HG03342 (cell line): ENCODE measurements around the gene STIMATE.

ENCODE experiments used
- ATAC-seq: cut with Tn5 transposase; IDR thresholded peaks from one replicate; pipeline ENCODE4 v1.9.1; 2021; ENCODE audit warnings: mild to moderate bottlenecking, moderate library complexity; ENCODE audit not compliant: unreplicated experiment

STIMATE gene

GRCh38 chr3:52824037-52824436 lies 73.3 kb downstream of the STIMATE start:
- ATAC-seq = no peak

DNA sequence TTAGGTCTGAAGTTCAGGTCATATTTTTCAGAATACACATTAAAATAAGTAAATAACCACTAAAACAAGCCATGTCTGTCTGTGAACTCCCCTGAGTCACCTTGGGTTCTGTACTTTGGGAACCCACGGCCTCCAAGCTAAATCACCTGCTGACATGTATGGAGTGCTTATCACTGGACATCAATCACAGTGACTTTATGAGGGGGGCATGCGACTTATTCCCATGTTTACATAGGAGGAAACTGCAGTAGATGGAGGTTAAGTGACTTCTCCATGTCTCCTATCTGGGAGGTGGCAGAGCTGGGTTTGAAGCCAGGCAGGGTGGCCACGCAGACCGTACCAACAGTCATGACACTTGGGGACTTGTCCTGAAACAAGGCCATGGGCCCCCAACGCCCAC lies 75.0 kb downstream of the STIMATE start:
- ATAC-seq = no peak

DNA sequence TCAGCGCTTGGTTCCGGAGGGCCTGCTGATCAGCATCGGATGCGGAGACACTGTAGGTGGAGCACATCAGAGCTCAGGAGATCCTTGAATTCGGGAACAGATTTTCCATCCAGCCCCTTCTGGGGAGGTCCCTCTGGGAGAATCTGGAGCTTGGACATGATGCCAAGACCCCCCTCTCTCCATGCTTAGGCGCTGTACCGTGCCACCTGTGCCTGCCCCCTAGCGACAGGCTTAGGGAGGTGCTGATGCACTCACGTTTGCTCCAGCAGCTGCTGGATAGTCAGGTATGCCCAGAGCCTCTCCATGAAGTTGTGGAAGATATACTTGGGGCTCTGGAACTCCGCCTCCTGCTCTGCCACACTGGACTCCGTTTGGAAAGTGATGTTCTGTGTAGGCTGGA lies 76.6 kb downstream of the STIMATE start:
- no peak for ATAC-seq

DNA sequence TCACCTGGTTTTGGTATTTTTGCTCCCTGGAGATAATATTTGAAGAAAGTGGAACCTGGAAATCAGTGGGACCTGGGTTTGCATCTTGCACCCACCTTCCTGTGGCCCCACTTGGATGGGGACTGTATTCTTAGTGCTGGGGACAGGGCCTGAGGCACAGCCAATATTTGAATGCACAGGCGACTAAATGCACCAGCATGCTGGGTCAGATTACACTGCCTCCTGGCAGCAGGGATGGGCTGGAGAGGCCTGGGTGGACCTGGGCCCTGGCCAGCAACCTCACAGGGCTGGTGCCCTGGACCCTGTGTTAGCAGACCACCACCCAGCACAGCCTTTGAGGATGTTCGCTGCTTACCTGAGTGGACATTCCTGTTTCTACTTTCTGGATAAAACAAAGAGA lies 77.4 kb downstream of the STIMATE start:
- ATAC-seq = no peak

GRCh38 chr3:52817860-52818259 lies 79.5 kb downstream of the STIMATE start:
- no peak for ATAC-seq

DNA sequence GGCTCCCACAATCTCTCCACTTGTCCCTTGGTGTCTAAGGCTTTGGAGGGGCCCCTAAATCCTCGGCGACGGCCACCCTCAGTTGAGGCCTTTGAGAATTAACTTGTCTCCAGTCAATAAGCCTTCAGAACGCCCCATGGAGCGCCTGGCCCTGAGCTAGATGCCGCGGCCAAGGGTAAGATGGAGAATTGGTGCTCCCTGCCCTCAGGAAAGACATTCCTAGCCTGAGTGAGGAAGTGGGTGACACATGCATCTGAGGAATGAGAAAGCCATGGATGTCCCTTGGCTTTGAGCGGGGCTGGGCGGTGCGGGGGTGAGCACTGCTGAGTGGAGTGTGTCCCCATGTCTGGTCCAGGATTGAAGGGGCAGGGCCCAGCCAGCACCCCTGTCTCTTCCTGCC lies 80.1 kb downstream of the STIMATE start:
- ATAC-seq = no peak

DNA sequence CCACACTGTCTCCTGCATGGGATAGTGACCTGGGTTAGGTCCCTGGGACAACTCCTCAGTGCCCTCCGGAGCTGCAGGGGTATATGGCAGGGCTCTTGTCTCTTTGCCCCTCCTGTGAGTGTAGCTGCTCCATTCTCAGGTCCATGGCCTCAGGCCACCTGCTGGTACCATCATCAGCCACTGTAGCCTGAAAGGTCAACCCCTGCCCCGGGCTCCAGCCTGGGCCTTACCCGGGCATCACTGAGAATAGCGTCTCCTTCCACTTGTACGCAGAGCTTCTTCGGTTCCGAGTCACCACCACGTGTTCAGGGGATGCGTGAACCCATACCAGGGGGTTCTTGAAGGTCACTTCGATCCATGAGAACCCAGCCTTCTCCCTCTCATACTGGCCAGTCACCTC lies 80.7 kb downstream of the STIMATE start:
- ATAC-seq = no peak

DNA sequence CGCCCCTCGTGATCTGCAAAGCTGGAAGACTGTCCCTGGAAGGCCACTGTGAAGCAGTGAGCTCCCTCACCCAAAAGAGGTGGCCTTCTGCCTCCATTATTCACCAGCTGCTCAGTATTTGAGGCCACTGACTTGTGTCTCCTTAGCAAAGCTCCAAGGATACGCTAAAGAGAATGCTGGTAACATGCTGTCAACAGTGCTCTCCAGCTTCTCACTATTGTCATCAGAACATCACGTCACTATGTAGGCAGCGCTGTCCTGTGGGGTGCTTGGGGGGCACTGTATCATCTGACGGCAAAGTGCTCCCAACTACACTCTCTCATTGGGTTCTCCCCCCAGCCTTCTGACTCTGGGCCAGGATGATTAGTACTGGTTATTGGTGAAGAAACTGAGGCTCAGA lies 81.1 kb downstream of the STIMATE start:
- ATAC-seq = no peak

GRCh38 chr3:52813810-52814209 lies 83.5 kb downstream of the STIMATE start:
- no peak for ATAC-seq

GRCh38 chr3:52811452-52812011 lies 85.8 kb downstream of the STIMATE start:
- ATAC-seq = no peak

DNA sequence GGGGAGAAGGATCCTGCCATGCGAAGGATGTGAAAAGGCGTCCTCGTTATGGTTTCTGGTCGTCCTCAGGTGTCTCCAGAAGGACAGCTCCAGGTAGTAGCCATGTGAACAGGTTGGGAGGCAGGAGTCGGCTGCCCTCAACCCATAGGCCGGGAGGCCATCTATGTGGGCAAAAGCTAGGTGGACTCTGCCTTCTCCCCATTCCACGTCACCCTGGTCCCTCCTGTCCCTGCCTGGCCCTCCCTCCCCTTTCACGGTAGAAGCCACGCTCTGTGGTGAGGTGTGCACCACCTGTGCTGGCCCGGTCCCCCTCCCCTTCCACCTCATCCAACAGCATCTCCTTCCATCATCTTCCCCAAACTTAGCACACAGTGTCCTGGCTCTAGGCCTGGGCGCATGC lies 86.4 kb downstream of the STIMATE start:
- ATAC-seq = no peak

- no peak for ATAC-seq
Observed at GRCh38 chr3:52809662-52810377, 87.5 kb downstream of the STIMATE start.

- ATAC-seq = no peak
Observed at GRCh38 chr3:52809149-52809548, 88.2 kb downstream of the STIMATE start.

- ATAC-seq = no peak
Observed at GRCh38 chr3:52805270-52806039, 91.9 kb downstream of the STIMATE start.

DNA sequence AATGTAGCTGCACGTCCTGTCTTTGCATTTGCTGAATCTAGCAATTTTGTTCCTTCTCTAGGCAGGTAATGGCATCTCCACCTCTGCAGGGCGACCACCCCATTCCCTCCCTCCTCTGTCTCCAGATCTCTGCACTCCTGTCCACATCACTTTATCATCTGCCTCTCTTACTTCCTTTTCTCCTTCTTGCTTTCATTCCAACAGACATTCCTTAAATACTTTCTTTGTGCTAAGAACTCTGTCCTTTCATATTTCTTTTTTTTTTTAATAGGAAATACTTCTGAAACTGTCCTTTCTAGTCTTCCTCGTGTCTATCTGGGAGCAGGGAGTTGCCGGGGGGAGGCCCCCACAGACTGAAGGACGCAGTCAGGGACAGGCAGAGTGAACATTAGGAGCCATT lies 95.5 kb downstream of the STIMATE start:
- no peak for ATAC-seq

GRCh38 chr3:52800079-52800478 lies 97.3 kb downstream of the STIMATE start:
- ATAC-seq = no peak

DNA sequence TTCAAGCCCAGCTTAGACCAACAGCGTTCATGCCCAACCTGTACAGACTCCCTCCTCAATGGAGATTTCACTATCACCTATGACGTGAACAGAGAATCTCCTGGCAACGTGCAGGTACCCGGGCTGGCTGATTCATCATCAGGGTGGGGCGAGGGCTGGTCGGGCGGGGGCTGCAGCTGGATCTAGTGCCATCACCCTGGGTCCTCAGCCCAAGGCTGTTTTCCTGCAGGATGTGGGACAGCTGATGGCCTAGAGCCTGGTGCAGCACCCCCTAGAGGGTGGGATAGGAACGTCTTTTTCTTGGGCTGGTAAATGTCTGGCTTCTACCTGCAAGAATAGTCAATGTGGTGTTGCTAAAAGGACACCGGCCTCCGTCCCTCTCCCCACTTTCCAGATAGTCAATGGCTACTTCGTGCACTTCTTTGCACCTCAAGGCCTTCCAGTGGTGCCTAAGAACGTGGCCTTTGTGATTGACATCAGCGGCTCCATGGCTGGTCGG lies 98.3 kb downstream of the STIMATE start:
- no peak for ATAC-seq

DNA sequence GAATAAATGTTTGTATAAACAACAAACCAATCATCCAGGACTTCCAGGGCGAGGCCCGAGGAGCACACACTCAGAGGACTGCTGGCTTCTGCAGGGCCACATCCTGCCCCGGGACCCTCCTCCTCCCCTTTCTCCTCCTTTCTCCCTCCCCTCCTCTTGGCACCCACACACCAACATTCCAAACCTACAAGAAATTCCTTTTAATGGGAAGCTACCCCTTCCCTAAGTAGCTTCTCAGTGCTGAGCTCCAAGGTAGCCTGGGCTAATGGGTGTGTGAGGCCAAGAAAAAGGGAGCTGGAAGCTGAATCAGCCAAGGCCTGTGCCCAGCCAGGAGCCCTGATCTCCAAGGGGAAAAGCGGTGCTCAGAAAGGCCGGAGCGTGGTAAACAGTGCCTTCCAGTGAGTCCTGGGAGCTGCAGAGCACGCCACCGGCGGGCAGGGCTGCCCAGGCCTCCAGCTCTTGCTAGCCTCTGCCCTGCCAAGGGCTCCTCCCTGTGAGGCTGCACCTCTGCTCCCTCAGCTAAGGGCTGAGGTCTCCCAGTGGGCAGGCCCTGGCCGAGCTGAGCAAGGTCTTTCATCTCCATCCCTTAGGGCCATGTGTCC lies 98.9 kb downstream of the STIMATE start:
- no peak for ATAC-seq

- ATAC-seq = no peak
Observed at GRCh38 chr3:52796411-52796810, 100.9 kb downstream of the STIMATE start.

- ATAC-seq = no peak
Observed at GRCh38 chr3:52795298-52795900, 101.9 kb downstream of the STIMATE start.

- no peak for ATAC-seq
Observed at GRCh38 chr3:52794612-52795099, 102.7 kb downstream of the STIMATE start, which contains the start of gene ITIH3. Gene ITIH3 (plus strand): TSS chr3:52794796. CDS start chr3:52794804, 8 bp downstream.
